Measurements from ENCODE around the gene DISC1.

DISC1 gene

DNA sequence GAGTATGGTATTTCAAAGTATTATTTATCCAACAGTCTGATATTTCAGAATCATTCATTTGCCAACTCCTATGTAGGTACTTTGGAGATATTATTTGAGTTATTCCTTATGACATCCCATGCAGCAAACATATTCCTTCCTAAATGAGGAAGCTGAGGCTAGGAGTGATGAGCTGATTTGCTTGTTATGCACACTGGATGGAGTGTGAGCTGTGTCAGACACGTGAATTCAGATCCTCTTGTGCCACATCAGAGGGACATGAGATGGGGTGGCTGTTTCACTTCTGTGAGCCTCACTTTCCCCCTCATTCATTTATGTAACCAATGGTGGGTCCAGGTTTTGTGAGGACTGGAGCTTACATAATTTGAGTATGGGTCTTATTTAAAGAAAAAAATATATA, 215.9 kb downstream of the DISC1 start:
- in situ Hi-C loops (cut with MboI; ENCODE audit: low sequenced_read_pairs), result no loop called here

DNA sequence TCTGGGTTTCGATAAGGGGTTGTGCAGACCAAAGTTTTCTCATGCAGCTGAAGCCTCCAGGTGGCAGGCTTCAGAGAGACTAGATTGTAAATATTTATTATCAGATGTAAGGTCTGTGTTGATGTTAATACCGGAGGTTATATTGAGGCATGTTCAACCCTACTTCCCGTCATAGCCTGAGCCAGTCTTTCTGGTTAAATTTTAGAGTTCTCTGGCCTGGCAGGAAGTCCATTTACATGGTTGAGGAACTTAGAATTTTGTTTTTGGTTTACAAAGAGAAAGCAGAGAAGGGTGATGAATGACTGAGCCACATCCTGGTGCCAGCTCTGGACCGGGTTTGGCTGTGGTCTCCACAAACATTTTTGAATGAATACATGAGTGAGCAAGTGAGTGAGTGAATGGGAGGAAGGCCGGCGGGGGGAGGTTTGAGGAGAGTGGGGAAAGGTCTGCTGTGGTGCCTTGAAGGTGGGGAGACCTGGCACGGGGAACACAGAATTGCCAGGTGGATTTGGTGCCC, 218.5 kb downstream of the DISC1 start:
- in situ Hi-C loops (cut with MboI; ENCODE audit: low sequenced_read_pairs), result no loop called here

DNA sequence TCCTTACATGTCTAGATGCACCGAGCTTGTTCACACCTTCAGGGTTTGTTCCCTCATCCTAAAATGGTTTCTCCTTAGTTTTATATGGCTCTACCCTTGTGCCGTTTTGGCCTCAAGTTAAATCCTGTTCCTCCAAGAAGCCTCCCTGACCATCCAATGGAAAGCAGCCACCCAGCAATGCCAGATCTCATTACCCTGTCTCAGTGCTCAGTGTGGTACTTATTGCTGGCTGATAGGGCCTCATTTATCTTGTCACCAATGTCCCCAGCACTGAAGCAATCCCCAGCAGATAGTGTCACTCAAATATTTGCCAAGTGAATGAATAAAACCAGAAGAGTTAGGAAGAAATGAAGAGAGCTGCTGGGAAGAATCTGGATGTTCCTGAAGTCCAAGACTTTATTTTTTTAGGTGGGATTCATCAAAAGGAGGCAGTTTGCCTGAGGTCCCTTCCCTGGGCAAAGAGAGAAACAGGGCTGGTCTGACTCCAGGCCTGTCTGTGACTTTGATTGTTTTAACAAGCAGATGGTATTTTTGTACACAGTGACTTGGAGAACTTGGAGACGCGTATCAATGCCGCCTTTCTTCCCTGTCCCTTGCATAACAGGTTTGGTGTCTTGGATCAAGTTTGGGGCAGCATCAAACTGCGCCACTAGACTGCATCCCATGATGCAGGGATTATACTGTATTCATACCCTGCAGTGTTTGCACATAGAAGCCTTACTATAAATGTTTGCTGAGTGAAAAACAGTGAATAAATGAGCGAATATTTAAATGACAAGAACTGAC, 221.2 kb downstream of the DISC1 start:
- in situ Hi-C loops (cut with MboI; ENCODE audit: low sequenced_read_pairs), result no loop called here

DNA sequence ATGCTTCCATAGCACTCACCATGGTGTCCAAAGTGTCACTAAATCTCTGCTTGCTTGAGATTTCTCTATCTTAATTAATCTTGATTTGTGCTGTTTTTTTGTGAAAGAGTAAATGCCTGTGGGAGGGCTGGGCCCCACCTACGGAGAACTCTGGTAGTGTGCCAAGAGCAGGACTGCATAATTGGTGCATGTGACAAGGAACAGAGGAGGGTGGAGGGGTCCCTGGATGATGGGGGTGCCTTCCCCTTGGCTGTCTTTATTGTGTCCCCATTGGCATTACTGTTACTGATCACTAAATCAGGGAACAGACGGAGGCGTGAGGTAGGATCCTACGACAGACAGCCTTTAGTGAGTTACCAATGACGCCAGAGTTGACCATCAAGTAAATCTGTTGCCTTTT, 223.4 kb downstream of the DISC1 start:
- in situ Hi-C loops (cut with MboI; ENCODE audit: low sequenced_read_pairs), result no loop called here

DNA sequence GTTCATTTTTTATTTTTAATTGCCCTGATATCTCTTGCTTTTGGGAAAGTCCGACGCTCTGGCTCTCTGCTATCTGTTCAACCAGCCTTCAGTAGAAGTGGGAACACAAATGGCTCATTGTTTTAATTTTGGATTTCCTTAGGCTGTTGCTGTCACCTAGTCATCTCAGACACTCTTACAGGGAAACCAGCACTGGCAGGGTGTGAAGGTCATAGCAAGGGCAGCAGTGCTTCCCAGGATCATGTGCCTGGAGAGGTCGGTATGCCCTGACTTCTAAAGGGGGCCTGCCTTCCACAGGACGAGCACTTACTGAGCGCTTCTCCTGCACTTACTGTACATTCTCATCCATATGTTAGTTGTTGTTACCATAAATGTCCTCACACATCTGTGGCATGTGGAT, 224.2 kb downstream of the DISC1 start:
- in situ Hi-C loops (cut with MboI; ENCODE audit: low sequenced_read_pairs), result no loop called here

DNA sequence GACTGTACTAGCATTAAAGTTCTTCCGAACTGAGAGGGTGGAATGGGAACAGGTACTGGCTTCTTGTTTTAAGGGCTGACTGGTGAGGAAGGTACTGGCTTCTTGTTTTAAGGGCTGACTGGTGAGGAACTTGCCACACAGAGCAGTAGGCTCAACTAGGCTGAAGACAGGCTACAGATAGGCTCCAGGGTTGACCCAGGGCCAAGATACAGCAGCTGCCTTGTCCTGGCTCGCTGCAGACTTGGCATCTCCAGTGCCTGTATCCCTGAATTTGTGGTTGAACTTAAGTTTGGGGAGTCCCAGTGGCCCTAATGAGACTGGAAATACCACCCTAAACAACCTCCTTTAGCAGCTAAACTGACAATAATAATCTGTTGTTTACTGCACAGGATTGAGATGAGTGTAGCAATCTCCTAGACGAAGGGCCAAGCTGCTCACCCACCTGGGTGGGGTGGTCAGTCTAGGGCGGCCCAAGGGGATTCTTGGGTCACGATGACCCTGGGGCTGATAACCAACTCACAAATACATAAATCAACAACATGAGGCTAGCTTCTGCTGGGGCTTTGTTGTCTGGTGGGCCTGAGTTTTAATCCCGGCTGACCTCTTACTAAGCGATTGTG, 227.1 kb downstream of the DISC1 start:
- in situ Hi-C loops (cut with MboI; ENCODE audit: low sequenced_read_pairs), result no loop called here

DNA sequence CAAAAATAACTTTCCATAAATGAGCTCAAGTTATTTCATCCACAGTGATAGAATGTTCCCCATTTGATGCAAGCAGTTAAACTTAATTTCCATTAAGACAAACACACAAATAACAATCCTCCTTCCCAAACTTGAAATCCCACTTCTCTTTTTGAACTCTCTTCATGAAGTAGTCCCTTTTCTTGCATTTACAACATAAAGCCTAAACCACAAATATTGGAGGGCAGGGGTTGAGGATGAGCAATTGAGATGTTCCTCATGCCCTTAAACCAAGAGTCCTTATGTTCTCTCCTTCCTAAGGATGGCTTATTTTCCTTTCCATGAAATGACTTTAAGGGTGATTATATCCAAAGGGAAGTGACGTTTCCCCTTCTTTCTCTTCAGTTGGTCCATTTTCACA, 228.8 kb downstream of the DISC1 start:
- in situ Hi-C loops (cut with MboI; ENCODE audit: low sequenced_read_pairs), result no loop called here

DNA sequence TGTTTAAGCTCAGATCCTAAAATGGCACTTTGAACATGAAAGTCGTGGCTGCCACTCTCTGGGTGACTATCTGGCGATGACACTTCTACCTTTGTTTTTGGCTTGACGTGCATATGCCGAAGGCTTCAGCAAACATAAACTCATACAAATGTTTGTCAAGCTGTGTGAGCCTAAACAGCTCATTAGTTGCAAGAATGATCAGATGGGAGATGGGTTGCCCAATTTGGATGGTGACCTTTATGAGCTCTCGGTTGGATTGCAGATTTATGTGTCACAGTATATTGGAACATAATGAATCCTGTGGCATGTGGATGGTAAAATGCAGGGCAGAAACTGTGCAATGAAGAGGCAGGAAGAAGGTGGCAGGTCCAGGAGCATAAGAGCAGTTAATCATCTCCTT, 229.3 kb downstream of the DISC1 start:
- in situ Hi-C loops (cut with MboI; ENCODE audit: low sequenced_read_pairs), result no loop called here

DNA sequence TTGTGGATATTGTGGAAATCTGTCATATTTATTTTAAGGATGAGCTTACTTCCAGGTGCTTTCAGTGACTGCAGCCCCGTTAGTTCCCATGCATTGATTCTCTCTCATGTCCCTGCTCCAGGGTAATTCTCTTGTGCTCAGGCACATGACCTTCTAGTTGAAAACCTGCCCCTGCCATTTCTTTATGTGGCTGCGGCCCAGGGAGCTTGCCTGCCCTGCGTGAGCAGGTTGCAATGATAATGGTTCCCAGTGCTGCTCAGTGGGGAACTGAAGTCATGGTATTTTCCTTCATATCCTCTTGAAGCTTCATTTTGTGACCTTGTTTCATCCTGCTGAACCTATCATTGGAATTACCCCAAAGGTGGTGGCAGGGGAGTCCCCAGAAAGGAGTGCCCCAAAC, 229.8 kb downstream of the DISC1 start:
- in situ Hi-C loops (cut with MboI; ENCODE audit: low sequenced_read_pairs), result no loop called here

DNA sequence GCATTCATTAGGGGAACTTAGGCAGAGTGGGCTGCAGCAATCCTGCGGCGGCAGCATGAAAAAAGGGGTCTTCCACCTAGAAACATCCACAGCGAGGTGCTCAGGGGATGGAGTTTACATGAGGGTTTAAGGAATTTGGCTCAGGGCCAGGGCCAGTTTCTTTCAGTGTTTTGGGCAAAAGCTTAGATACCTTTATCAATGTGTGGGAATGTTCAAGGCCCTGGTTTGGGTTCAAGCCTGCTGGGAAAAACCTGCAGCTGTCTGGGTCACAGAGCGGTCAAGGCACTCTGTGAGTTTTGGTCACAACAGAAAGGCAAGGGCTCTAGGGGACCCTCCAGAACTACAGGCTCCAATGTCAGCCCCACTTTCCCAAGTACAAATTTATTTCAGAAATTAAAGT, 230.3 kb downstream of the DISC1 start:
- in situ Hi-C loops (cut with MboI; ENCODE audit: low sequenced_read_pairs), result no loop called here

DNA sequence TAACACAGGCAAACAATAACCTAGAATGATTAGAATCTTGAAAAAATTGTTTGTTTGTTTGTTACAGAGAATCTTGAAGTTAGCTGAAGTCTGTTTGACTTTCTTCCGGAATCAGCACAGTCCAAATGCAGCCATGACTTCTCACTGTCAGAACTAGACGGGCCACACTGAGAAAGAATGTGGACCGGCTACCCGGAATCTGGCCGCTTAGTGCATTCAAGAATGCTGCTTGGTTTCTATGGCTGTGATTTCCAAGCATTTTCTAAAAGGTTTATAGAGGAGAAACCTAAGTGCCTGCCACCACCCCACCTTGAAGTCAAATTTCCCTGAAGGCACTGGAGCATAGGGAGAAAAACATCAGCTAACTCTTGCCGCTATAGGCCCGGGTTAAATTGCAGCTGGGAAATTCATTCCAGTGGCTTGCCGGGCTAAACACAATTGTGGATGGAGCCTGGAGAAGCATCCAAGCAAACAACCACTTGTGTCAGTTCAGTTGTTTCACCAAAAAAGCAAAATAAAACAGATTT, 231.1 kb downstream of the DISC1 start:
- in situ Hi-C loops (cut with MboI; ENCODE audit: low sequenced_read_pairs), result no loop called here

DNA sequence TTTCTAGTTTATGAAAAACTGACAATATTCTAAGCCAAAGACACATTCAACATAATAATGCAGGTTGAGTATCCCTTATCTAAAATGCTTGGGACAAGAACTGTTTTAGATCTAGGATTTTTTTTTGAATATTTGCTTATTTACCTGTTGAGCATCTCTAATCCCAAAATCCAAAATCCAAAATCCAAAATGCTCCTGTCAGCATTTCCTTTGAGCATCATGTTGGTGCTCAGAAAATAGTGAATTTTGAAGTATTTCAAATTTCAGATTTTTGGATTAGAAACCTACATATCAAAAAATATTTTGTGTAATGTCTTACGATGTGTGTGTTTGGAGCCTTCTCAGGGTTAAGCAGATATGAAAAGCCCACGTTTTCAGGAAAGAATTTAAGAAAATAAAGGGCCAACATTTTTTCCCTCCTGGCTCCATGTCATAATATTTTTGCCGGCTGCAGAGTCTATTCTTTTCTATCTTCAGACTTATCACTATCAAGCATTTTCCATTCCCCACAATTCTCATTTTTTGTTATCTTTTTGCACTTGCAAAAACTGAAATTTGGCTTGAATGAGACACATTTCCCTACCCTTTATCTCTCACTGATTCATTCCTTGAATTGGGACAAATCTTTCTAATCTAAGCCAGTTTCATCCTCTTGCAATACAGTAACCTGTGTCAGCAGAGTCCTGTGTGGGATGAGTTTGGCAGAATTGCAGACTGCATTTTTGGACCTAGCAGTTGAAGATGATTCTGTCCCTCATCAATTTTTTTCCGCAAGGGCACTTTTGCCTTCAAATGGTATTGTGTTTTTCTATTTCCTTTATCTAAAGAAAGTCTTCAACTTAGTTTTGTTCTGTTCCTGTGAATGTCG, 233.9 kb downstream of the DISC1 start:
- in situ Hi-C loops (cut with MboI; ENCODE audit: low sequenced_read_pairs), result no loop called here

DNA sequence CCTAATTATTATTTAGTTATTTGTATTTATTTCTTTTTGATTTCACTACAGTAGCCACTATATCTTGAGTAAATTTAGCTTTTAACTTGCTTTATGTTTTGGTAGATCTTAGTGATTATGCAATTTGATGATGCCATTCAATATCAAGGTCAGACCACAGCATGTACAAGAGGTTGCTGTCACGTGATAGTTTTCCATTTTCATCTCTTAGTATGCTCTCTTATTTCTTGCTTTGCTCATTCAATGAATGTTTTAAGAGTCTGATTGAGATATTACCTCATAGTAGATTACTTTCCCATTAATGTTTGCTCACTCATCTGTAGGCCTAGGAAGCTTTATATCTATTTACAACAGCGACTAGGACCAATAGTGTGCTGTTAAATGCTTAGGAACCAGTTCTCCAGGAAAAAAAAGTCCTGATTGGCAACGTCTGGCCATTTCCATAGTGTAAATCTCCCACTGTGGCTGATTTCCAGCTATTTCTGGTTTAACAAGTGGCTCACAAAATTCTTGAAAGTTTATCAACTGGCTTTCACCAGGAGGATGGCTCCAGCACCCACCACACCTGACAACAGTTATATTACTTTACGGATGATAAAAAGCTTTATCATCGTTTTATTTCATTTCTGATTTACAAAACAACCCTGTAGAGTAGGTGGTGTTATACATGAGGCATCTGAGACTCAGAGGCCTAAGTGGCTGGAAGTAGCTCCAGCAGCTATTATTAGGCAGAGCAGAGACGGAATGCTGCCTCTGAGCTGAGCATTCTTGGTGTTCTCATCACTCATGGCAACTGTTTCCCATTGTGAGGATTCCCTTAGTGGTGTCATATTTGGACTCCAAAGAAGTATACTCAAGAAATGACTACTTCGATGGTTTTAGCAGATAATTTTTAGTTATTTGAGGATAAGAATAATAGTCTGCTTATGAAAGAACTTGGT, 235.2 kb downstream of the DISC1 start:
- in situ Hi-C loops (cut with MboI; ENCODE audit: low sequenced_read_pairs), result no loop called here

DNA sequence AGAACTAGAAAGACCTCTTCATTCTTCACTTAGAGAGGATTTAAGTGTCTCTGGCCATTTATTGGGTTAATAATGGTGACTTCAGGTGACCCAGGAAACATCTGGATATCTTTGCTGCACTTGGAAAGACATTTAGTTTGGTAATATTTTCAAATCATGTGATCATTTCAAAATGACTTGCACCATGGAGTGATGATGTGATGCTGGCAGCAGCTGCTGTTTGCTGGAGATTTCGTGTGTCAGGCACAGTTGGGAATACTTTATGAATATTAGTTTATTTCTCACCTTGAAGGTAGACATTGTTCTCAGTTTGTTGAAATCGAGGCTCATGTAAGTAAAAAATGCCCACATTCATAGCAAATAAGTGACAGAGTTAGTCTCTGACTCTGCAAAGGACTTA, 236.0 kb downstream of the DISC1 start:
- in situ Hi-C loops (cut with MboI; ENCODE audit: low sequenced_read_pairs), result no loop called here

DNA sequence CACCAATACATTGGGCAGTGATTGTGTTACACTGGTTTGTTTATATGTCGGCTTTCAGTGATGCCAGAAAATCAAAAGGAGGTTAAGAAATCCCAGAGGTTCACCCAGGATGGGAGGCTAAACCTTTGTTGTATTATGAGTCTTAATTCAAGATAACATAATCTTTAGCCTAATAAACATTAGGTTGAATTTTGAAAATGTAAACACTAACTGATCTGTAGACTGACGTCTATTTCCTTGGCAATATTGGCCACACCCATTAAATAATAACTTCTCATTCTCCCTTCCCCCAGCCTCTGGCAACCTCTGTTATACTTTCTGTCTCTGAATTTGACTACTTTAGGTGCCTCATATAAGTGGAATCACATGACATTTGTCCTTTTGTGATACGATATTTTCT, 238.7 kb downstream of the DISC1 start:
- in situ Hi-C loops (cut with MboI; ENCODE audit: low sequenced_read_pairs), result no loop called here

DNA sequence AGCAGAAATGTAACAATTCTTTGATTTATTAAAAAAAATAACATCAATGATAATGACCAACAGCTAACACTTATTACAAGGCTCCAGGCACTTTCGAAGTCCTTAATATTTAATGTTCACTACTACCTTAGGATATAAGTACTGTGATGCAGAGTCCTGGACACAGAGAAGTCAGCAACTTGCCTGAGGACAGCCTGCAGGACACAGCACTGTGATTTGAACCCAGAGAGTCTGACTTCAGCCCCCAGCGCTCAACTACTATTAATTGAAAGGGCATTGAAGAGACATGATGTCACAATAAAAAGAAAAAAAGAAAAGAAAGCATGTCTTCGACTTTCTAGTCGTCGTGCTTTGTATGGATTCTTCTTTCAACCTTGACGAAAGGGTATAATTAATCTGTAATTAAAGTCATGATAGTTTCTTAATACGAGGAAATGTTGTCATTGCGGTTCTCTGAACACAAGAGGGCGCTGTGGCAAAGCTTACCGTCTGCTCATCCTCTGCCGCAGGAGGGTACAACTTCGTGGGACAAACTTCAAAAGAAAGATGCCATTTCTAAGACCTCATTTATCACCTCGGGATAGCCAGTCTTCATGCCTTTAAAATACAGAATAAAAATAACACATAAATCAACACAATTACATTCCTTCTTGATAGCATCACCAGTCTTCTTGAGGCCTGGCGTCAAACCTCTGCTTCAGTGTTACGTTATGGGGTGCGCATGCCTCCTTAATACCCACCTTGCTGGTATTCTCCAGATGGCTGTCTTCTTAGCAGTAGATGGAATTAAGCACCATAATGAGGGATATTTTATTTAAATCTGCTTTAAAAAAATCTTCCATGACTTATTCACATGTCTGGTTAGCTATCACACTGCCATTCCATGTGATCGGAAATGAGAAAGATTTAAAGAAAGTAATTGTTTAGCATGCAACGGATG, 240.1 kb downstream of the DISC1 start:
- in situ Hi-C loops (cut with MboI; ENCODE audit: low sequenced_read_pairs), result no loop called here

DNA sequence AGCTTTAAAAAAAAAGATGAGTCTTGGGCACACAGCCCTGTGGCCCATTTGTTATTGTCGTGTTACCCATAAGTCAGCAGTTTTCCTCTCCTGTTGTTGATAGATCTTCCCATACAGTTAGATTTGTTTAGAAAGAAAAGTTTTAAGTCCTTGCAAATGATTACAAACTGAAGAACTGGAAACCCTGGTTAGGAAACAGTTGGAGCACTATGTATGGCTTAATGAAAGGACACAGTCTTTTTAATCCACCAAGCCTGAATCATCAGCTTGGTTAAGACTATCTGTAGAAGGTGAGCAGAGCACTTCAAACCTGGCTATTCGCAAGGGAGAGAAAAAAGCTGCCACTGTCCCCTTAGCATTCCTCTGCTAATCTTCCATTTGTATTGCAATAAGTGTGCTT, 241.0 kb downstream of the DISC1 start:
- in situ Hi-C loops (cut with MboI; ENCODE audit: low sequenced_read_pairs), result no loop called here

DNA sequence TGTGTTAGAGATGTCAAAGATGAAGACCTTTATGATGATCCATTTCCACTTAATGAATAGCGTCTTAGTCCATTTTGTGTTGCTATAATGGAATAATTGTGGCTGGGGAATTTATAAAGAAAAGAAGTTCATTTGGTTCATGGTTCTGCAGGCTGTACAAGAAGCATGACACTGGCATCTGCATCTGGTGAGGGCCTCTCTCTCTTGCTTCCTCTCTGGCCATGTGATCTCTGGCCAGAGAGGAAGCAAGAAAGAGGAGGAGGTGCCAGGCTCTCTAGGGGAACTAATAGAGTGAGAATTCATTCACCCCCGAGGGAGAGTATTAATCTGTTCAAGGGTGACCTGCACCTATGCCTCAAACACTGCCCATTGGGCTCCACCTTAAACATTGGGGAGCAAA, 242.8 kb downstream of the DISC1 start:
- in situ Hi-C loops (cut with MboI; ENCODE audit: low sequenced_read_pairs), result no loop called here

DNA sequence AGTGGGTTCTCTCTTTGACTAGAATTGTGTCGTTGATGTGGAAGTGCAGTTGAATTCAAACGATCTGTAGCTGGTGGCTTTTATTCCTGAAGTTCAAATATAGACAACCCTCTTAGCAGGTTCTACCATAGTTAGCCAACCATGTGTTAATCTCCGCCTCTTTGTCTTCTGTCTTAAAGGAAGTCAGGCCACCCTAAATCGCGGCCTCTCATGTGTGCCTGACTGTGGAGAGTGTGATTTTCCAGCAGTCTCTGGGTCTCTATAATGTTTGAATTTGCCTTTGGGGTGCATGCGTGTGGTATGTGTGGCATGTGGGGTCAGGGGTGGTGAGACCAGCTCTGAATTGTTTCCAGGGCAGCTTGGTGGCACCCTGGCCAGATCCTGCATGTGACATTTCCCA, 244.9 kb downstream of the DISC1 start:
- in situ Hi-C loops (cut with MboI; ENCODE audit: low sequenced_read_pairs), result no loop called here
